ENCODE data around the gene RTP3. TPM values are rescaled to one million over a fixed set of nuclear protein-coding genes. Genes with fewer than 3 reads are reported as not detected.

Gene RTP3
- total and polyA plus RNA-seq, 2 of the 4 experiments (the other 2 are of a cell fraction), result 0.18 to 0.26 TPM

GRCh38 chr3:46468753-46469600, 28.8 kb upstream of the RTP3 start:
- WGBS, 2 experiments (ENCODE audit: extremely low coverage in 2 of 2, insufficient read length in 1 of 2), result 100% methylated on average over 1 of the region's 6 CpGs; no CpG with 5 or more reads in 1 of the 2 experiments
- Histone ChIP-seq H2BK20ac (ENCODE audit: low read depth, low read length) (no peak overlapping the region), H3K18ac (ENCODE audit: low read depth, low read length) (no peak overlapping the region), H3K36me3 (ENCODE audit: control insufficient read depth, insufficient read depth, low read length) (no peaks in the 10 kb centered on the region), H3K4me3 (ENCODE audit: insufficient read depth, low read depth, low read length) (no peak overlapping the region), H3K23ac (ENCODE audit: low read depth, low read length) (no peak overlapping the region), H2BK5ac (ENCODE audit: low read depth, low read length, poor library complexity, severe bottlenecking) (no peak overlapping the region), H3K4me1 (ENCODE audit: control insufficient read depth, insufficient read depth, low read length) (no peaks in the 10 kb centered on the region), H3K4me2 (ENCODE audit: low read depth, low read length) (no peak overlapping the region), H2BK120ac (ENCODE audit: low read depth, low read length) (no peak overlapping the region), H2BK15ac (ENCODE audit: low read depth, low read length) (no peak overlapping the region), H3K9me3 (ENCODE audit: control insufficient read depth, insufficient read depth, low read length) (peaks cover 3% of the 10 kb centered on the region; the same call in 1 of the 2 replicates), H2AK9ac (replicated peaks; ENCODE audit: low read depth, low read length, poor library complexity) (no peak overlapping the region), H3K27me3 (ENCODE audit: control insufficient read depth, insufficient read depth, low read length) (peaks cover 76% of the 10 kb centered on the region), H3K9ac (ENCODE audit: low read depth, low read length) (no peak overlapping the region), H3K79me1 (ENCODE audit: low read depth in 1 of 2, low read length in 2 of 2) (no peaks in the 10 kb centered on the region), H2AK5ac (ENCODE audit: low read depth, low read length) (no peak overlapping the region), H3K9me1 (ENCODE audit: insufficient read depth, low read length) (no peaks in the 10 kb centered on the region), H2AFZ (replicated peaks; ENCODE audit: low read length, poor library complexity) (no peak overlapping the region), H4K8ac (ENCODE audit: low read depth in 2 of 2, low read length in 2 of 2) (no peak overlapping the region), H3K27ac (ENCODE audit: insufficient read depth, low read length) (no peak overlapping the region), H4K20me1 (ENCODE audit: insufficient read depth, low read length) (no peaks in the 10 kb centered on the region), H4K5ac (ENCODE audit: low read depth, low read length) (no peak overlapping the region), H3K4ac (ENCODE audit: low read depth, low read length) (no peak overlapping the region), H3K56ac (ENCODE audit: extremely low read depth, insufficient read depth, low read length) (no peak overlapping the region), H4K91ac (ENCODE audit: insufficient read depth, low read depth, low read length) (no peak overlapping the region), H3K14ac (replicated peaks; ENCODE audit: low read depth, low read length) (no peak overlapping the region)
- DNase-seq (no peak), ATAC-seq (ENCODE audit: low read depth) (no peak)
- dilution Hi-C loops (cut with HindIII; ENCODE audit: low sequenced_read_pairs, unreplicated experiment), result no loop called here
- CTCF ChIA-PET, result interaction anchor here (0.9 kb wide), 1 partner anchor 19 kb away, joined by 3 read pairs; no protein-coding TSS in a partner anchor
- BruUV-seq (replicated peaks), result no TSS peak
- TF ChIP-seq BHLHE40 (IDR thresholded peaks at IDR 0.05; ENCODE audit: low read depth, low read length) (no peak), MAFK (IDR thresholded peaks at IDR 0.05; ENCODE audit: low read depth, low read length) (no peak), POLR2A (IDR thresholded peaks at IDR 0.05; ENCODE audit: low read depth, low read length) (no peak), CHD1 (IDR thresholded peaks at IDR 0.05; ENCODE audit: low read depth, low read length) (no peak), RCOR1 (IDR thresholded peaks at IDR 0.05; ENCODE audit: insufficient replicate concordance, low read length) (no peak)
- TF ChIP-seq, protein P1, sequence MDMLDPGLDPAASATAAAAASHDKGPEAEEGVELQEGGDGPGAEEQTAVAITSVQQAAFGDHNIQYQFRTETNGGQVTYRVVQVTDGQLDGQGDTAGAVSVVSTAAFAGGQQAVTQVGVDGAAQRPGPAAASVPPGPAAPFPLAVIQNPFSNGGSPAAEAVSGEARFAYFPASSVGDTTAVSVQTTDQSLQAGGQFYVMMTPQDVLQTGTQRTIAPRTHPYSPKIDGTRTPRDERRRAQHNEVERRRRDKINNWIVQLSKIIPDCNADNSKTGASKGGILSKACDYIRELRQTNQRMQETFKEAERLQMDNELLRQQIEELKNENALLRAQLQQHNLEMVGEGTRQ (IDR thresholded peaks at IDR 0.05; ENCODE audit: low read depth, low read length), result no peak
- intact Hi-C loops (cut with micrococcal nuclease), result no loop called here
- POLR2A ChIA-PET (ENCODE audit: unreplicated experiment), result no interaction called here
- in situ Hi-C loops (cut with MboI; ENCODE audit: low sequenced_read_pairs), result no loop called here

All from IMR-90 (cell line).